Parathyroid adenoma (tissue), 2 donors: ENCODE data around the gene ZNF532.
"Not testable (repeated sequence)": the region's sequence is repeated elsewhere in the genome, so short reads cannot be mapped to it uniquely, and the experiment has no call there.

ENCODE experiments used
- H2AFZ ChIP-seq: fragments of 300-600 bp; sonication (generic); one replicate; pipeline ENCODE4 v1.7.0; 2017; ENCODE audit warnings: antibody characterized with exemption, mild to moderate bottlenecking
- H3K27ac ChIP-seq: fragments of 300-600 bp; sonication (generic); one replicate; pipeline ENCODE4 v1.7.0; 2017
- H3K27me3 ChIP-seq: fragments of 300-600 bp; sonication (generic); one replicate; pipeline ENCODE4 v1.7.0; 2017; ENCODE audit warnings: low read length; ENCODE audit not compliant: control insufficient read depth, insufficient read depth
- H3K36me3 ChIP-seq: fragments of 300-600 bp; sonication (generic); one replicate; pipeline ENCODE4 v1.7.0; 2017; ENCODE audit warnings: low read length; ENCODE audit not compliant: control insufficient read depth, insufficient read depth
- H3K4me1 ChIP-seq: fragments of 300-600 bp; sonication (generic); one replicate; pipeline ENCODE4 v1.7.0; 2017; ENCODE audit warnings: control low read depth
- H3K4me2 ChIP-seq: fragments of 300-600 bp; sonication (generic); one replicate; pipeline ENCODE4 v1.7.0; 2017; ENCODE audit warnings: low read length
- H3K4me3 ChIP-seq: fragments of 300-600 bp; sonication (generic); one replicate; pipeline ENCODE4 v1.7.0; 2017; ENCODE audit warnings: low read depth, low read length
- H3K79me2 ChIP-seq: fragments of 300-600 bp; sonication (generic); one replicate; pipeline ENCODE4 v1.7.0; 2017; ENCODE audit warnings: control low read depth
- H3K9ac ChIP-seq: fragments of 300-600 bp; sonication (generic); one replicate; pipeline ENCODE4 v1.7.0; 2017; ENCODE audit warnings: mild to moderate bottlenecking
- H3K9me3 ChIP-seq: fragments of 300-600 bp; sonication (generic); one replicate; pipeline ENCODE4 v1.7.0; 2017; ENCODE audit warnings: low read length; ENCODE audit not compliant: control insufficient read depth
- CTCF ChIP-seq: fragments of 300-600 bp; sonication (generic); IDR thresholded peaks from one replicate; pipeline ENCODE4 v1.7.0; 2017; ENCODE audit warnings: antibody characterized with exemption, mild to moderate bottlenecking
- donor health status: primary hyperparathyroidism.

The ZNF532 gene

GRCh38 chr18:58915995-58916394, 51.3 kb downstream of the ZNF532 start:
- peaks cover 13% of the 10 kb centered on the region for H3K4me1 ChIP-seq
- H3K4me2 ChIP-seq: no peak overlapping the region
- no peak overlapping the region for H3K9ac ChIP-seq
- H3K9me3 ChIP-seq: no peaks in the 10 kb centered on the region
- no peak overlapping the region for H3K4me3 ChIP-seq
- H3K79me2 ChIP-seq: peaks cover 3% of the 10 kb centered on the region
- H3K36me3 ChIP-seq: no peaks in the 10 kb centered on the region
- no peak for TF ChIP-seq CTCF
- no peak overlapping the region for H2AFZ ChIP-seq
- no peaks in the 10 kb centered on the region for H3K27me3 ChIP-seq
- no peak overlapping the region for H3K27ac ChIP-seq

GRCh38 chr18:58919934-58920333, 55.3 kb downstream of the ZNF532 start:
- H3K9me3 ChIP-seq, H3K4me1 ChIP-seq, H3K9ac ChIP-seq, H3K36me3 ChIP-seq, H3K27me3 ChIP-seq, H3K27ac ChIP-seq, H3K4me3 ChIP-seq, H3K4me2 ChIP-seq, H2AFZ ChIP-seq: not testable (repeated sequence)
- H3K79me2 ChIP-seq: peaks cover 13% of the 10 kb centered on the region

GRCh38 chr18:58922995-58923394, 58.3 kb downstream of the ZNF532 start:
- no peaks in the 10 kb centered on the region for H3K4me1 ChIP-seq
- no peak overlapping the region for H3K9ac ChIP-seq
- H3K4me3 ChIP-seq: no peak overlapping the region
- TF ChIP-seq CTCF: no peak
- peaks cover 11% of the 10 kb centered on the region for H3K79me2 ChIP-seq
- no peaks in the 10 kb centered on the region for H3K36me3 ChIP-seq
- no peaks in the 10 kb centered on the region for H3K27me3 ChIP-seq
- no peak overlapping the region for H3K4me2 ChIP-seq
- H2AFZ ChIP-seq: no peak overlapping the region
- H3K27ac ChIP-seq: no peak overlapping the region
- no peaks in the 10 kb centered on the region for H3K9me3 ChIP-seq

- no peak overlapping the region for H3K4me2 ChIP-seq
- H3K4me1 ChIP-seq: no peaks in the 10 kb centered on the region
- H3K9ac ChIP-seq: no peak overlapping the region
- no peaks in the 10 kb centered on the region for H3K36me3 ChIP-seq
- H3K4me3 ChIP-seq: no peak overlapping the region
- H2AFZ ChIP-seq: no peak overlapping the region
- peaks cover 11% of the 10 kb centered on the region for H3K79me2 ChIP-seq
- no peaks in the 10 kb centered on the region for H3K9me3 ChIP-seq
- no peak for TF ChIP-seq CTCF
- no peaks in the 10 kb centered on the region for H3K27me3 ChIP-seq
- H3K27ac ChIP-seq: no peak overlapping the region
Measured at GRCh38 chr18:58924473-58924872, 59.8 kb downstream of the ZNF532 start.

GRCh38 chr18:58927659-58928058, 63.0 kb downstream of the ZNF532 start:
- H3K9me3 ChIP-seq: no peaks in the 10 kb centered on the region
- H3K4me3 ChIP-seq: no peak overlapping the region
- no peaks in the 10 kb centered on the region for H3K27me3 ChIP-seq
- H3K4me2 ChIP-seq: no peak overlapping the region
- H3K36me3 ChIP-seq: no peaks in the 10 kb centered on the region
- no peak for TF ChIP-seq CTCF
- H3K9ac ChIP-seq: no peak overlapping the region
- no peak overlapping the region for H2AFZ ChIP-seq
- H3K4me1 ChIP-seq: no peaks in the 10 kb centered on the region
- H3K27ac ChIP-seq: no peak overlapping the region
- peaks cover 8% of the 10 kb centered on the region for H3K79me2 ChIP-seq
